ENCODE measurements around the gene EFCAB6.

Gene EFCAB6

DNA sequence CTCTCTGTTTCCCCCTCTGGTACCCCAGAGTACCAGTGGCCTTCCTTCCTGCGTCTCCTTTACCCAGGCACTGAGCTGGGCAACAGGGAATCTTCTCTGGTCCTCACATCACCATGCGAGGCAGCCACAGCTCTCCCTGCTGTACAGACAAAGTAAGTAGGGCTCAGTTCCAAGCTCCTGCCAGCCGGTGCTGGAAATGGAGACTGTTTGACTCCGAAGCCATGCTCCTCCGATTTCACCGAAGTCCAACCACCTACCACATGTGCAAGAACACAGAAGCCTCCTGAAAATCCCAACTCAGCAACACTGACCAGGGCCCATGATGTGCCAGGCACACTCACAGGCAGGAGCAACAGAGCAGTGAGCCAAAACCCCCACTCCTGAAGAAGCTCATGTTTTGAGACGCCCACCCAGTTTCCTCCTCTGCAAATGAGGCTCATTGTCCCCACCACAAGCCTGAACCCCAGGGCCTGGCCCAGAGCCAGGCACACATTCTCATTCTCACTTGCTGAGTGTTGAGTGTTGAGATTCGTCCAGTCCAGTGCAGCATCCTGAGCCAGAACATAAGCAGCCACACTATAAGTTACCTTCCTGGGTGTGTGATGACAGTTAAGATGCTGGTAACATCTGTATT lies 244.3 kb downstream of the EFCAB6 start:
- no peak for DNase-seq

DNA sequence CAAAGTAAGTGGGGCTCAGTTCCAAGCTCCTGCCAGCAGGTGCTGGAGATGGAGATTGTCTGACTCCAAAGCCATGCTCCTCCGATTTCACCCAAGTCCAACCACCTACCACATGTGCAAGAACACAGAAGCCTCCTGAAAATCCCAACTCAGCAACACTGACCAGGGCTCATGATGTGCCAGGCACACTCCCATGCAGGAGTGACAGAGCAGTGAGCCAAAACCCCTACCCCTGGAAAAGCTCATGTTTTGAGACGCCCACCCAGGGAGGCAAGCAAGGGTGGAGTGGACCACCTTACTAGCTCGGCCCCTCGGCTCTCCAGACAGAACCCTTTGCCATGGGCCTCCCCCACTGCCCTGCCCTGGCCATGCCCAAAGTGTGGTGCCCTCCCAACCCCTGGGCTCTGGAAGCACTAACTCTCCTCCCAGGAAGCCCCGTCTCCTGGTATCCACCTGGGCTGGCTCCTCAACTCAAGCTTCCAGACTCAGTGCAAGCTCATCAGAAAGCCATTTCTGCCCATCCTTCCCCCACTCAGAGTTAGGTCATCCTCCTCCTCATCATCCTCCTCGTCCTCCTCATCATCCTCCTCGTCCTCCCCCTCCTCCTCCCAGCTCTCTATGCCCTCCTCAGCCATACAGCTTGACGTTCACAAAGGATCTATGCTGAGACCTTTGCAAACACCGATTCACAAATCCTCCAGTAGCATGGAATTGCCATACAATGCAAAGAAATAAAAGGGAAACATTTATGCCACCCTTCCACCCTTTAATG lies 245.4 kb downstream of the EFCAB6 start:
- DNase-seq = no peak

DNA sequence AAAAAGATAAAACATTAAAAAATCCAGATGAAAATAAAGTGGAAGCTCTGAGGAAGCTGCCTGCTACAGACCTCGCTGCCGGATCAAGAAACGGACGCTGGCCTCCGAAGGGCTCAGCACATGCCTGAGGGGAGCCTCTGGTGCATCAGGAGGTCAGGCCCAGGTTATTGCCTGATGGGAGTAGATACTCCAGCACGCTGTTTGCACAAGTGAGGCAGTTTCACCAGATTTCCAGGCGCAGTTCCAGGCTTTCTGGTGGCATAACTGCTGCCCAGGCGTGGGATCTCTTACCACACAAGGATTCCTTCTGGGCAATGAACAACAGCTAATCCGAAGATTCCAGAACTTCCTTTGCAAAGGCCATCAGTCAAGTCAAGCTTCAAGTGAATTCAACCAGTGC lies 246.1 kb downstream of the EFCAB6 start:
- DNase-seq = no peak

DNA sequence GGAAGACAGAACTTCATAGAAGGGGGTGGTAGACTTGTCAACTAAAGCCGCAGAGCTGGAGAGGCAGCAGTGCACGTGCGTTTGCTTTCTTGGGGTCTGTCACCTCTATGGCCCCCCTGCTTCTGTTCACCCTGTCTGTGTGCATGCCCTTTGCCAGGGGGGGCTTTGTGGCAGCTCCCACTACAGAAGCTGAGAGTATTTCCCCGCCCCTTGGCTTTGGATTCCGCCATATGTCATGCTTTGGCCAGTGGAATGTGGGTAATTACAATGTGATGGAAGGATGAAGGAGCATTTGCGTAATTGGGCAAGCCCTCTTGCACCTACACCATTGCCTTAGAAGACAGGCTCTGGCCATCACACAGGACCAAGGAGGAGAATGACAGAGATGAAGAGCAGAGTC lies 247.2 kb downstream of the EFCAB6 start:
- no peak for DNase-seq

DNA sequence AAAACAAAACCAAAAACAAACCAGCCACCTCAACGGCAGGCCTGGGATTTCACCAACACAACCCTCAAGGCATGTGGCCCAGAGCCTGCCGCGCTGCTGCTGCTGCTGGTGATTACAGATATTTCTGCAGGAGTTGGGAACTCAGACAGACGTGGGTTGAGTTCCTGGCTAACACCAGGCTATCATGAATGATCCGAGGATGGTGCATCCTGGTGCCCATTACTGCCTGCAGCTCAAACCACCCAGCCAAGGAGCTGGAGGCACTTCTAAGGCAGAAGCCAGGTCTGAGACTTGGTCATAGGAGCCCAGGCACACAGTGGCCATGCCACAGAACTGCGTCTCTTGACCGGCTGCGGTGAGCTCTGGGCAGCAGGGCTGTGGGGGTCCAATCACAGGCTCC lies 248.5 kb downstream of the EFCAB6 start:
- DNase-seq = no peak

DNA sequence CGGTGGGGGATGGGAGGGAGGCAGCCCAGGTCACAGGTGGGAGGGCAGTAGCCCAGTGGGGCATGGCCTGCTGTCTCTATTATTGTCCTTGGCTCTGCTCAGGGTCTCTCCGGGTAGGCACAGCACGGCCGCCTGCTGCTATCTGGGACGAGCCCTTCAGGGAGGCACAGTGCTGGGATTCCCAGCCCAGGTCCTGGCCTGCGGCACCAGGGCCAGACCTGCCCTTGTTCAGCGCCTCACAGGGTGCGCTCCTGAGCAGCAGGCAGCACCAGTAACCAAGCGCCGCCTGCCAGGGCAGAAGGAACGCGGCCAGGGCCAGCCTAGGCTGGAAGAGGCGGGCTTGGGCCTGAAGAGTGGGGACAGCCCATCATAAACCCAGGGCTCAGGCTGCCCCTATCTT lies 249.3 kb downstream of the EFCAB6 start:
- DNase-seq = no peak

DNA sequence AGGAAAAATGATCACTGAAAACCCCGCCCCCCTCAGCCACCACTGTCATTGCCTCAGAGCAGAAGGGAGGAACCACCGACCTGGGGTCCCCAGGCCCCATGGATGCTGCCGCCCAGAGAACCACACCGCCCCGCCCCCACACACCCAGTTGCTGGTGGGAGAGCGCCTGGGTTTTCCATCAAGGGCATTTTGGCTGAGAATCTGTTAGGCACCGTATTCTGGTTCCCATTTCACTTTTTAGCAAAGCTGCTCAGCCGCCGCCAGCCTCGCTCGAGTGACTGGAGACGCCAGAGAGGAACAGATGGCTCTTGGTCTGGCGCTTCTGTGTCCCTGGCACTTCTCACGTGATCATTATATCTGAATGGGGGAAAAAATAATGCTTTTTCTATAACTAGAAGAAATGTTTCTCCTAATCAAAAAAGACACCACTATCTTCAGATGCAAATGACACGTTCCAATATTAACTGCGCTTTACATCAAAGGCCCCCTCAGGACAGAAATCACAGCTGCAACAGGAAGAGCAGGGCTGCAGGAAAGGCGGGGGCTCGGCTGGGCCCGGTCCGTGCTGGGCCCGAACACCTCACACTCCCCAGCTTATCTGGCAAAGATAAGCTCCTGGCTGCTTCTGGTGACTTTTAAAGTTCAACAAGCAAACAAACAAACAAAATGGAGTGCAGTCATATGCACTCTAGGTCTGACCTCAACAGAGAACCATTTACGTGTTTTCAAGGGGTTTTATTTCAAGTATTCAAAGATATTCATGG lies 250.5 kb downstream of the EFCAB6 start:
- no peak for DNase-seq

DNA sequence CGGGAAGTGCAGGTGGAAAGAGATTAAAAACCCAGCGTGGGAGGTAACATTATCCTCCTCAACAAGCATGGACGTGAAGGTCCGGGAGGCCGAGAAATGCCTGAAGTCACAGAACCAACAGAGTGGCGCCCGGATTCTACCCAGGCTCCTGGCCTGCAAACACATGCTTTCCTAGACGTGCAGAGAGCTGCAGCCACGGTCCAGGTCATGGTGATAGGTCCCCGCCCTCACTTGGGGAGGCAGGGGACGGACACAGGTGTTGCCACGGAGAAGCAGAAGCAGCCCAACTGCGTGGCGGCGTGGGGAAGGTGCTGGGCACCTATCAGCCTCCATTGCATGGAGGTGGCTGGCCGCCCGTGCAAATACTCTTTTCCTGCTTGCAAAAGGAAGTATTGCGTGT lies 251.5 kb downstream of the EFCAB6 start:
- DNase-seq = no peak

DNA sequence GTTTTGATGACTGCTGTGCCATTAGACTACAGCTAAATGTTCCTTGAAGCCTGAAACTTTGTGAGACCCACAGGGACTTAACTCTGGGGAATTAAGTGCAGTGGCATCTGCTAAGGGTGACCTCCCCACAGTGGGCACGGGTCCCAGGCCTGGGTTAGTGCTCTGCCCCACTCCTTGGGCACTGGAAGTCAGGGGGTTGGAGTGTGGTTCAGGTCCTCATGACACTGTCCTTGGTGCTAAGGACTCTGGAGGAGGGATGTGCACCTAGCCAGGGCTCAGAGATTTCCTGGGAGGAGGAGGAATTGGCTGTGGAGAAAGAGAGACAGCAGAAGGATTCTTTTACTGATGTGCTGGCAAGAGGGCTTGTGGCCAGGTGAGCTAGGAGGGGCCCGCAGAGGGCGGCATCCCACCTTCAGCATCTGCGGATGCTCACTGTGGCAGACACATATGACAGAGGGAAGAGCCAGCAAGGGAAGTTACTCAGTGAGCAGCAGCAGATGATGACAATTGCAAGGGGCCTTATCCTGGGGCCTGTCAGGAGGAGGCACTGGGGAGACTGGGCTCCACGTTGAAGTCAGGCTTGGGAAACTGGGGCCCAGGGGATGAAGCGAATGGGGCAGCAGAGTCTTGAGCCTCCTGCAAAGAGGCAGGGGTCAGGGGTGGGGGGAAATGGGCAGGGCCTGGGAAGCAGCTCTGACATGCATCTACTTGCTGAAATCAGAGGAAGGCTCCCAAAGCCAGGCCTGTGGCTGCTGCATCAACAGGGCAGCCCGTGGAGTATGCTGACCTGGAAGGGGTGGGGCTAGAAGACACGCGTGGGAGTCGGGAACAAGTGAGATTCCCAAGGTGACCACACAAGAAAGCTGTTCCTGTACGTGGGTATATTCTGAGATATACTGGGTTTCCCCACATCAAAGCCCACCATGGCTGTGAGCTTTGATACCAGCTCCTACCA lies 256.3 kb downstream of the EFCAB6 start:
- DNase-seq = no peak

DNA sequence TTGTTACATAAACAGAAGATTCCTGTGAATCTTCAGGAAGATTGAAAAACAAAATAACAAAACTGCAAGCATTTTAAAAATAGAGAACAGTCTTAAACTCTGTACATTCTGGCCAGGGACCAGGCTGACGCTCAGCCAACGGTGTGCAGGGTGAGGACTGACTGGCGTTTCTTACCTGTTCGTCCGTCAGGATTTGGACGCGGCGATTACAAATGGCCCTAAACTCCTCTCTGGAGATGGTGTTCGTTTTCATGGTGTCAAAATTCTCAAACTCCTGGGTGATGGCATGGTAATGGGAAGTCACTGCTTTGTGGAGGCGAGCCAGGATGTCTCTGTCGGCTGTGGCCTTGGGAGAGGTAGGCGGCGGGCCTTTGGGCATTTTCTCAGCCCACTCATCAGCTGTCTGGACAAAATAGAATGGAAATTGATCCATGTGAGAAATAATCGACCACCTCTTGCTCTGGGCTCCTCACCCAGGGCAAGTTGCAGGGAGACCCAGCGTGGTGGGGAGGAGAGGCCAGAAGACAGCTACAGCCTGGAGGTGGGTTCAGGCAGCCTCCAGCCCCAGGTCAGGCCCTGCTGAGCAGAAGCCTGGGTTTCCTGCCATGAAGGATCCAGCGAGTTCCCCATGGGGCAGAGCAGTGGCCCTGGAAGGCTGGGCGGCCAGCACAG lies 257.3 kb downstream of the EFCAB6 start:
- DNase-seq = no peak

DNA sequence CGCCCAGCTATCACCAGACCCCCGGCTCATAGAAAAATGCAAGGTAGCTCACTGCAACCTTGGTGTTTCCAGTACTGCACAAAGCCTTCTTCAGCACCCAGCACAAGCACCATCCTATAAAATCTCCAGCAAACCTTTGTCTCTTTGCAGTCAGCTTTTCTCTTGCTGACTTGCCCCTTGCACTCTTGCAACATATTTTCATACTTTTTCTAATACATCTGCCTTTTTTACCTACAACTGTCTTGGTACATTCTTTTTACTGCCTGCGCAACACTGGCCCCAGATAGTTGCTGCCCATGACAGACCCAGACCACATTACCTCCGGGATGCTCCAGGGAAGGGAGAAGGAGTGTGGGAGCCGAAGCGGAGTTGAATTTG lies 257.9 kb downstream of the EFCAB6 start:
- DNase-seq = no peak

DNA sequence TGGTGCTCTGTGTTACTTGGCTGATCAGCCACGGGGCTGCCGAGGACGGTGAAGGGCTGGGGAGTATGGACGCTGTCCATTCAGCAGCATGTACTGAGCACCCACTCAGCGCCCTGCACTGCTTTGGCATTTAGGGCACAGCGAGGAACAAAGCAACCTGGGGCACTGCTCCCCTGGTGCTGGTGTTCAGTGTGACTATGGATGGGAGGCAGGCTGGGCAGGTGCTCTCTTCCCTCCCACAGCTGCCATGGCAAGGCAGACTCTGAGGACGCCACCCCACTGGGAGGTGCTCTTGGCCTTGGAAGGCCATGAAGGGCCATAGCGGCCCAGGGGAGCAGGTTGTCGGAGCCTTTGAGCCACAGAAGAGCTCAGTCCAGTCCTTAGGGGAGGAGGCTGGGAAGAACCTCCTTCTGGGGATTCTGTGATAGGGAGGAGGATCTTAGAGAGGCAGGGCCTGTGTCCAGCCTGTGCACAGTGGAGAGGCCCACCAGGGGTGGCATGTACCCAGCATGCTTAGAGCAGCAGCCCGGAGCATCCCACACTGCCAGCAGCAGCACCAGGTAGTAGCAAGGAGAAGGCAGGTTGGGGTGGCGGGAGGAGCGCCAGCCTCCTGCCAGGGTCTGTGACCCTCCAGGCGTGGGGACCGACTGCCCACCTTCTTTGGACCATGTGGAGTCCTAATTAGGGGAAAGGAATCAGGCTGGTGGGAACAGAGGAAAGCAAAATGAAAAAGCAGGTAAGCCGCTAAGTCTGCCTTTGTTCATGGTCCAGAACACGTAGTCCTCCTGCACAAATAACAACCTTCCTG lies 258.4 kb downstream of the EFCAB6 start:
- DNase-seq = no peak

DNA sequence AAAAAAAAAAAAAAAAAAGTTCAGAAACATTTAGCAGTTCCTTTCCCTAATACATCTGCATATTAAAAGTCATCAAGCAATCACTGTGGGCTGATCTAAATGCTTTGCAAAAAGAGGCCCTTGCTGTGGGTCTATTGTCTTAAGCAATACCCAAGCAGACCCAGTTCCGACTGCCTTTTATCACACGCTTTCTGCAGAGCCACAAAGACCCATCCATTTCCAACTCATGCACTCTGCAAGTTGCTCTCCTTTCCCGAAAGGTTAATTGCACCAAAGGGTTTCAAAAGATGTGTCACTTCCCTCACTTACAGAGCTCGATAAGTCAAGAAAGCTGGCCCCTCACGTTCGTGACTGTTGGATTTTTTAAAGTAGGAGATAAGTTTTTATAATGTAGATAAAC lies 261.4 kb downstream of the EFCAB6 start:
- no peak for DNase-seq

DNA sequence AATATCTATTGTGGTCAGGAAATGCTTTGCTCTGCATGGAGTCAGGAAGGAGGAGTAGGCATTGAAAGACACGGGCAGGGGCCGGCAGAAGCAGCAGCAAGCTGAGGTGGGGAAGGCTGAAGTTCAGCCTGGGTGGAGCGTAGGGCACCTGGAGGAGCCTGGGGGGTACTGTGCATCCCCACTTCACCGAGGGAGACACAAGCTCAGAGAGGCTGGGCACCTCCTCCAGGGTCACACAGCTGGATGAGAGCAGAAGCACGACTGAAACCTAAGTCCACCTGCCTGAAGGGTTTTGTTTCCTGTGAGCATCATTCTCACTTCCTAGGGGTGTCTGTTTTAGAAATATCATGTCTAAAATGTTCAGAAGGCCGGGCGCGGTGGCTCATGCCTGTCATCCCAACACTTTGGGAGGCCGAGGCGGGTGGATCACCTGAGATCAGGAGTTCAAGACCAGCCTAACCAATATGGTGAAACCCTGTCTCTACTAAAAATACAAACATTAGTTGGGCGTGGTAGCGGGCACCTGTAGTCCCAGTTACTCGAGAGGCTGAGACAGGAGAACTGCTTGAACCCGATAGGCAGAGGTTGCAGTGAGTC lies 262.0 kb downstream of the EFCAB6 start:
- no peak for DNase-seq

DNA sequence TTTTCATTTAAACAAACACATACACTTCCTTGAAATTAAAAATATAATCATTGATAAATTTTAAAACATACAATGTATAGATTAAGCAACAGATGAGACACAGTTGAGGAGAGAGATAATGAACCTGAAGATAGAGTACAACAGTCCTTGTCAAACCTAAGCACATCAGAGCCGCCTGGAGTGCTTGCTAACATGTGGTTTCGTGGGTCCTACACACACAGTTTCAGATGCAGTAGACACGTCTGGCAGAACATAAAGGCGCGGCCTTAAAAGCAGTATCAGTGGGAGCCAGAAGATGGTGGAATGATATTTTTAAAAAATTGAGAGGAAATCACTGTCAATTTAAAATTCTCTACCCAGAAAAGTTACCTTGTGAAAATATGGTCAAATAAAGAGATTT lies 265.9 kb downstream of the EFCAB6 start:
- no peak for DNase-seq

DNA sequence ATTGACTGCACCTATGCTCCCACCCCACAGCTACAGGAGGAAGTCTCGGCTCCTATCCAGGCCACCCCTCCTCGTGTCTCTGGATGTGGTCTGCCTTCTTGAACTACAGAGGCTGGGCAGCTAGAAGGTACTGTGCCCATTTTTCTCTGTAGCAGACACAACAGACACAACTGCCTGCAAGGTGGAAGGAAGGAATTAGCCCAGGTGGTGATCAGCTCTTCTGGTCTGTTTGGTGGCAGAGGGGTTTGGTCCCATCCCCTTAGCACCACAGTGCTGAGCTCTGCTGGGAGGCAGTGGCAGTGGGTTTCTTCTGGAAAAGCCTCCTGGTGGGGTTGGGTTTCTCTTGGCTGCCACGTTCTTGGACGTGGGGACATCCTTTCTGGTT lies 267.8 kb downstream of the EFCAB6 start:
- no peak for DNase-seq

DNA sequence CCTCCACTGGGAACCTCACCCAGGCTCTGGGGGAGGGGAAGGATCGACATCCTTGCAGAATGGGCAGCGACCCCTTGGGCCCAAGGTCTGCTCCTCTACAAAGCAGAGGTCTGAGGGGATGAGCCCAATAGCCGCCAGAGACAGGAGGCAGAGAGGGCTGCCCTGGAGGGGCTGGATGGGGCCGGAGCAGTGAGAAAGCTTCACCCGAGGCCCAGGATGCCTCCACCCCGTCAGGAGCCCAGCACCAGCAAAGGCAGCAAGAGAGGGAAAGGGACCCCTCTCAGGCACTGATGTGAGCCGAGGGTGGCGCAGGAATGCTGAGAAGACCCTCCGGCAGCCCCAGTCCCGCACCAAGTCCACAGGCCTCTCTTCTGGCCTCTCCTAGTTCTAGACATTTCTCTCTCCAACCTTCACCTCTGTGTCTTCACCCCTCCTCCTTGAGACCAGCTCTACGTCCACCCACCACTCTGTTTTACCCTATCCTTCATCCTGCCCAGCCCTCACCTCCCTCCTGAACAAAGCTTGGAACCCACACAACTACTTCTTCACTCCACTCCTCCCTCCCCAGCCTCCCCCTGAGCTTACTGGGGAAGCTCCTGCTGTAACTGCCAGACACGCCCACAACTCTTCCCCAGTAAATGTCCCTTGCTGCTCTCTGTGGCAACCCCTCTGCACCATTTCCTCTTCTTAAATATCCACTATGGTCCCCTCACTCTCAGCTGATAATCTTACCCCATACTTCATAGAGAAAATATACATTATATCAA lies 268.4 kb downstream of the EFCAB6 start:
- no peak for DNase-seq

DNA sequence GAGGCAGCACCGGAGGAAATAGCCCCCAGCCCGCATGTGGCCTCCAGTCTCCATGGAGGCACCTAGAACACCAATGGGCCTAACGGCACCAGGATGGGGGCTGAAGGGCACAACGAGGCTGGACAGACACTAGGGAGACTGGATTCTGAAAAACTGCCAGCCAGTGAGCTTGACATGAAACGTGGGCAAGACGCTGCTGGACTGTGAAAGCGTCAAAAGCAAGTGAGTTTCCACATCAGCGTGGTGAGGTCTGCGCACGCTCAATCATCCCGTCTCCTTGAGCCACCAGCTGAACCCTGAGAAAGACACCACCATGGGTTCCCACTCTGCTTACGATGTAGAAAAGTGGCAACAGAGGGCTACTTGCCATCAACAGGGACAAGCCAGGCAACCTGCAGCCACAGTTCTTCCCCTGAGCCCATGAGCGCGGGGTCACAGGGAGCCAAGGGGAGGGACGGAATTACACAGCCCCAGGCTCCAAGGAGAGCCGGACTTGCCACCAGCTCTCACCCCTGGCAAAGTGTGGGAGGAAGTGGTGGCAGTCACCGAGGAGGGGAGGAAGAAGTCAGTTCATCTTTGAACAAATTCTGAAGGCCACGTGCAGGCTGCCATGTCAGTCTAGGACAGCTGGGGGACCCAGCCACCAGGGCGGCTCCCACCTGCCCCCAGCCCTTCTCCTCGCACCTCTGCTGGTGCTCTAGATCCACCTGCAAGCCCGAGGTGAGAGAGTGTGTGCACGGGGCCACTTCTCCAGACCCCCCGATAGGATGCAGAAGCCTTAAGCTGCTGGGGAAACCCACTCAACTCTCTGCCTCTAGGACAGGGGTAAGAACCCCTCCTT lies 269.2 kb downstream of the EFCAB6 start:
- no peak for DNase-seq
